ENCODE results near the gene PPP1R1B. TPM values are rescaled to one million over a fixed set of nuclear protein-coding genes. Genes with fewer than 3 reads are reported as not detected.

The PPP1R1B gene
- total and polyA plus RNA-seq, 2 experiments from 2014 or later, result 3.4 to 5.4 TPM

DNA sequence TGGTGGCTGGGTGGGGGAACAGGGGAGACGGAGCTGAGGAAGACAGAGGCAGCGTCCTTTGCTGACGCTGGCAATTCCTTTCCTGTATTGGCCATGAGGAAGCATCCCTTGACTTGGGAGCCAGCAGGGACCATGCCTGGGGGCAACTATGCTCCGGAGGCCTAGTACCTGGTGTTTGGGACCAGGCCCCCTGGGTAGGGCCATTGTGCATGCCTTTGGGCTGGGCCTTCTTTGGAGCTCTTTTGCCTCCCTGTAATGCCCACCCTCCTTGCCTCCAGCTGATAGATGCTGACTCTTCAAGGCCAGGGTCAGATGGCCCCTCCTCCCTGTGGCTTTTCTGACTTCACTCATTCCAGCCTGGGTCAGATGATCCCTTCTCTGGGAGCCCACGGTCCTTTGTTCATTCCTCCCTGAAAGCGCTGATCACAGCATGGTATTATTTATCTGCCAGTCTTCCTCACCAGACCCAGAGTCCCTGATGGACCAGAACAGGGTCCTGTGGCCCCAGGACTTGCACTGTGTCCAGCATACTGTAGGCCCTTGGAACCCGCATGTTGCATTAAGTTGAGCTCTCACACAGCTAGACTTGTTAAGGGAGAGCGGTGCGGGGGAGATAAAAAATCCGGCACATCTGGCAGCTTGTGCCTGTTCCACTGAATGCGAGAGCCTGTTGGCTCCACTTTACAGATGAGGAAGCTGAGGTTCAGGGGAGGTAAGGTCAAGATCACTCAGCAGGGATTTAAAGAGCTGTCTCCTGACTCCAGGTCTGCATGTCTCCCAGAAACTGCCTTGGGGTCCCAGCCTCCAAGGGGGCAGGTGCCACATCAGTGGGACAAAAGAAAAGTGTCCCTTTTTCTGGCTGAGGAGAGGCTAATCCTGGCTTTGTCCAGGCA is 13.1 kb downstream of the PPP1R1B start:
- H3K36me3 ChIP-seq (ENCODE audit: insufficient read depth), result no peaks in the 10 kb centered on the region
- ATAC-seq (peak; percentile 5; the same call in 1 of the 3 replicates), DNase-seq (ENCODE audit: low spot score) (no peak)
- no peaks in the 10 kb centered on the region for H3K27me3 ChIP-seq (ENCODE audit: insufficient read depth)
- no peak overlapping the region for H3K4me3 ChIP-seq
- Mint-ChIP-seq H3K36me3 (ENCODE audit: low read depth) (no peaks in the 10 kb centered on the region; the same call in 2 of the 3 replicates), H3K4me1 (peaks cover 72% of the 10 kb centered on the region), H3K9me3 (no peaks in the 10 kb centered on the region), H3K27me3 (ENCODE audit: insufficient read depth, low read depth, poor library complexity) (peaks cover 16% of the 10 kb centered on the region), H3K4me3 (peak overlapping the region; percentile 15; the same call in 1 of the 3 replicates), H3K27ac (peak overlapping the region; percentile 68)
- peaks cover 22% of the 10 kb centered on the region for H4K20me1 ChIP-seq (replicated peaks; ENCODE audit: insufficient read depth)
- H3K27ac ChIP-seq (ENCODE audit: low read depth), result no peak overlapping the region
- H2AFZ ChIP-seq, result no peak overlapping the region
- H3K79me2 ChIP-seq (replicated peaks; ENCODE audit: insufficient read depth), result peaks cover 62% of the 10 kb centered on the region
- H3F3A ChIP-seq (replicated peaks; ENCODE audit: low read depth), result peaks cover 28% of the 10 kb centered on the region; the same call in 1 of the 2 replicates
- no peaks in the 10 kb centered on the region for H3K9me2 ChIP-seq (ENCODE audit: insufficient read depth)
- peak overlapping the region; percentile 20; the same call in 1 of the 2 replicates for H3K4me2 ChIP-seq
- peaks cover 56% of the 10 kb centered on the region for H3K4me1 ChIP-seq (ENCODE audit: insufficient read depth)
- TF ChIP-seq JUNB (IDR thresholded peaks at IDR 0.05; ENCODE audit: unreplicated experiment) (no peak), ZNF331 (CRISPR knock-in tag; IDR thresholded peaks at IDR 0.05; ENCODE audit: low read depth) (no peak), STAT1 (IDR thresholded peaks at IDR 0.05; ENCODE audit: unreplicated experiment) (no peak), NANOG (IDR thresholded peaks at IDR 0.05; ENCODE audit: borderline replicate concordance) (no peak), CREB1 (CRISPR knock-in tag; IDR thresholded peaks at IDR 0.05; ENCODE audit: low read depth) (no peak), EZH2phosphoT487 (IDR thresholded peaks at IDR 0.05; ENCODE audit: unreplicated experiment) (no peak), EZH2 (IDR thresholded peaks at IDR 0.05; ENCODE audit: low read depth, unreplicated experiment) (no peak), ZNF114 (CRISPR knock-in tag; IDR thresholded peaks at IDR 0.05) (no peak), POLR2AphosphoS5 (IDR thresholded peaks at IDR 0.05; ENCODE audit: low read depth) (no peak)
- TF ChIP-seq, protein P1, sequence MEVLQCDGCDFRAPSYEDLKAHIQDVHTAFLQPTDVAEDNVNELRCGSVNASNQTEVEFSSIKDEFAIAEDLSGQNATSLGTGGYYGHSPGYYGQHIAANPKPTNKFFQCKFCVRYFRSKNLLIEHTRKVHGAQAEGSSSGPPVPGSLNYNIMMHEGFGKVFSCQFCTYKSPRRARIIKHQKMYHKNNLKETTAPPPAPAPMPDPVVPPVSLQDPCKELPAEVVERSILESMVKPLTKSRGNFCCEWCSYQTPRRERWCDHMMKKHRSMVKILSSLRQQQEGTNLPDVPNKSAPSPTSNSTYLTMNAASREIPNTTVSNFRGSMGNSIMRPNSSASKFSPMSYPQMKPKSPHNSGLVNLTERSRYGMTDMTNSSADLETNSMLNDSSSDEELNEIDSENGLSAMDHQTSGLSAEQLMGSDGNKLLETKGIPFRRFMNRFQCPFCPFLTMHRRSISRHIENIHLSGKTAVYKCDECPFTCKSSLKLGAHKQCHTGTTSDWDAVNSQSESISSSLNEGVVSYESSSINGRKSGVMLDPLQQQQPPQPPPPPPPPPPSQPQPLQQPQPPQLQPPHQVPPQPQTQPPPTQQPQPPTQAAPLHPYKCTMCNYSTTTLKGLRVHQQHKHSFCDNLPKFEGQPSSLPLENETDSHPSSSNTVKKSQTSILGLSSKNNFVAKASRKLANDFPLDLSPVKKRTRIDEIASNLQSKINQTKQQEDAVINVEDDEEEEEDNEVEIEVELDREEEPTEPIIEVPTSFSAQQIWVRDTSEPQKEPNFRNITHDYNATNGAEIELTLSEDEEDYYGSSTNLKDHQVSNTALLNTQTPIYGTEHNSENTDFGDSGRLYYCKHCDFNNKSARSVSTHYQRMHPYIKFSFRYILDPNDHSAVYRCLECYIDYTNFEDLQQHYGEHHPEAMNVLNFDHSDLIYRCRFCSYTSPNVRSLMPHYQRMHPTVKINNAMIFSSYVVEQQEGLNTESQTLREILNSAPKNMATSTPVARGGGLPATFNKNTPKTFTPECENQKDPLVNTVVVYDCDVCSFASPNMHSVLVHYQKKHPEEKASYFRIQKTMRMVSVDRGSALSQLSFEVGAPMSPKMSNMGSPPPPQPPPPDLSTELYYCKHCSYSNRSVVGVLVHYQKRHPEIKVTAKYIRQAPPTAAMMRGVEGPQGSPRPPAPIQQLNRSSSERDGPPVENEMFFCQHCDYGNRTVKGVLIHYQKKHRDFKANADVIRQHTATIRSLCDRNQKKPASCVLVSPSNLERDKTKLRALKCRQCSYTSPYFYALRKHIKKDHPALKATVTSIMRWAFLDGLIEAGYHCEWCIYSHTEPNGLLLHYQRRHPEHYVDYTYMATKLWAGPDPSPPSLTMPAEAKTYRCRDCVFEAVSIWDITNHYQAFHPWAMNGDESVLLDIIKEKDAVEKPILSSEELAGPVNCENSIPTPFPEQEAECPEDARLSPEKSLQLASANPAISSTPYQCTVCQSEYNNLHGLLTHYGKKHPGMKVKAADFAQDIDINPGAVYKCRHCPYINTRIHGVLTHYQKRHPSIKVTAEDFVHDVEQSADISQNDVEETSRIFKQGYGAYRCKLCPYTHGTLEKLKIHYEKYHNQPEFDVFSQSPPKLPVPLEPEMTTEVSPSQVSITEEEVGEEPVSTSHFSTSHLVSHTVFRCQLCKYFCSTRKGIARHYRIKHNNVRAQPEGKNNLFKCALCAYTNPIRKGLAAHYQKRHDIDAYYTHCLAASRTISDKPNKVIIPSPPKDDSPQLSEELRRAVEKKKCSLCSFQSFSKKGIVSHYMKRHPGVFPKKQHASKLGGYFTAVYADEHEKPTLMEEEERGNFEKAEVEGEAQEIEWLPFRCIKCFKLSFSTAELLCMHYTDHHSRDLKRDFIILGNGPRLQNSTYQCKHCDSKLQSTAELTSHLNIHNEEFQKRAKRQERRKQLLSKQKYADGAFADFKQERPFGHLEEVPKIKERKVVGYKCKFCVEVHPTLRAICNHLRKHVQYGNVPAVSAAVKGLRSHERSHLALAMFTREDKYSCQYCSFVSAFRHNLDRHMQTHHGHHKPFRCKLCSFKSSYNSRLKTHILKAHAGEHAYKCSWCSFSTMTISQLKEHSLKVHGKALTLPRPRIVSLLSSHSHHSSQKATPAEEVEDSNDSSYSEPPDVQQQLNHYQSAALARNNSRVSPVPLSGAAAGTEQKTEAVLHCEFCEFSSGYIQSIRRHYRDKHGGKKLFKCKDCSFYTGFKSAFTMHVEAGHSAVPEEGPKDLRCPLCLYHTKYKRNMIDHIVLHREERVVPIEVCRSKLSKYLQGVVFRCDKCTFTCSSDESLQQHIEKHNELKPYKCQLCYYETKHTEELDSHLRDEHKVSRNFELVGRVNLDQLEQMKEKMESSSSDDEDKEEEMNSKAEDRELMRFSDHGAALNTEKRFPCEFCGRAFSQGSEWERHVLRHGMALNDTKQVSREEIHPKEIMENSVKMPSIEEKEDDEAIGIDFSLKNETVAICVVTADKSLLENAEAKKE (CRISPR knock-in tag; IDR thresholded peaks at IDR 0.05), result no peak
- TF ChIP-seq, protein P2, sequence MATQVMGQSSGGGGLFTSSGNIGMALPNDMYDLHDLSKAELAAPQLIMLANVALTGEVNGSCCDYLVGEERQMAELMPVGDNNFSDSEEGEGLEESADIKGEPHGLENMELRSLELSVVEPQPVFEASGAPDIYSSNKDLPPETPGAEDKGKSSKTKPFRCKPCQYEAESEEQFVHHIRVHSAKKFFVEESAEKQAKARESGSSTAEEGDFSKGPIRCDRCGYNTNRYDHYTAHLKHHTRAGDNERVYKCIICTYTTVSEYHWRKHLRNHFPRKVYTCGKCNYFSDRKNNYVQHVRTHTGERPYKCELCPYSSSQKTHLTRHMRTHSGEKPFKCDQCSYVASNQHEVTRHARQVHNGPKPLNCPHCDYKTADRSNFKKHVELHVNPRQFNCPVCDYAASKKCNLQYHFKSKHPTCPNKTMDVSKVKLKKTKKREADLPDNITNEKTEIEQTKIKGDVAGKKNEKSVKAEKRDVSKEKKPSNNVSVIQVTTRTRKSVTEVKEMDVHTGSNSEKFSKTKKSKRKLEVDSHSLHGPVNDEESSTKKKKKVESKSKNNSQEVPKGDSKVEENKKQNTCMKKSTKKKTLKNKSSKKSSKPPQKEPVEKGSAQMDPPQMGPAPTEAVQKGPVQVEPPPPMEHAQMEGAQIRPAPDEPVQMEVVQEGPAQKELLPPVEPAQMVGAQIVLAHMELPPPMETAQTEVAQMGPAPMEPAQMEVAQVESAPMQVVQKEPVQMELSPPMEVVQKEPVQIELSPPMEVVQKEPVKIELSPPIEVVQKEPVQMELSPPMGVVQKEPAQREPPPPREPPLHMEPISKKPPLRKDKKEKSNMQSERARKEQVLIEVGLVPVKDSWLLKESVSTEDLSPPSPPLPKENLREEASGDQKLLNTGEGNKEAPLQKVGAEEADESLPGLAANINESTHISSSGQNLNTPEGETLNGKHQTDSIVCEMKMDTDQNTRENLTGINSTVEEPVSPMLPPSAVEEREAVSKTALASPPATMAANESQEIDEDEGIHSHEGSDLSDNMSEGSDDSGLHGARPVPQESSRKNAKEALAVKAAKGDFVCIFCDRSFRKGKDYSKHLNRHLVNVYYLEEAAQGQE (IDR thresholded peaks at IDR 0.05; ENCODE audit: unreplicated experiment), result no peak
- TF ChIP-seq, protein P3, sequence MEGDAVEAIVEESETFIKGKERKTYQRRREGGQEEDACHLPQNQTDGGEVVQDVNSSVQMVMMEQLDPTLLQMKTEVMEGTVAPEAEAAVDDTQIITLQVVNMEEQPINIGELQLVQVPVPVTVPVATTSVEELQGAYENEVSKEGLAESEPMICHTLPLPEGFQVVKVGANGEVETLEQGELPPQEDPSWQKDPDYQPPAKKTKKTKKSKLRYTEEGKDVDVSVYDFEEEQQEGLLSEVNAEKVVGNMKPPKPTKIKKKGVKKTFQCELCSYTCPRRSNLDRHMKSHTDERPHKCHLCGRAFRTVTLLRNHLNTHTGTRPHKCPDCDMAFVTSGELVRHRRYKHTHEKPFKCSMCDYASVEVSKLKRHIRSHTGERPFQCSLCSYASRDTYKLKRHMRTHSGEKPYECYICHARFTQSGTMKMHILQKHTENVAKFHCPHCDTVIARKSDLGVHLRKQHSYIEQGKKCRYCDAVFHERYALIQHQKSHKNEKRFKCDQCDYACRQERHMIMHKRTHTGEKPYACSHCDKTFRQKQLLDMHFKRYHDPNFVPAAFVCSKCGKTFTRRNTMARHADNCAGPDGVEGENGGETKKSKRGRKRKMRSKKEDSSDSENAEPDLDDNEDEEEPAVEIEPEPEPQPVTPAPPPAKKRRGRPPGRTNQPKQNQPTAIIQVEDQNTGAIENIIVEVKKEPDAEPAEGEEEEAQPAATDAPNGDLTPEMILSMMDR (conservative IDR thresholded peaks at IDR 0.05; ENCODE audit: low read depth in 2 of 2), result no peak
- TF ChIP-seq, protein P4, sequence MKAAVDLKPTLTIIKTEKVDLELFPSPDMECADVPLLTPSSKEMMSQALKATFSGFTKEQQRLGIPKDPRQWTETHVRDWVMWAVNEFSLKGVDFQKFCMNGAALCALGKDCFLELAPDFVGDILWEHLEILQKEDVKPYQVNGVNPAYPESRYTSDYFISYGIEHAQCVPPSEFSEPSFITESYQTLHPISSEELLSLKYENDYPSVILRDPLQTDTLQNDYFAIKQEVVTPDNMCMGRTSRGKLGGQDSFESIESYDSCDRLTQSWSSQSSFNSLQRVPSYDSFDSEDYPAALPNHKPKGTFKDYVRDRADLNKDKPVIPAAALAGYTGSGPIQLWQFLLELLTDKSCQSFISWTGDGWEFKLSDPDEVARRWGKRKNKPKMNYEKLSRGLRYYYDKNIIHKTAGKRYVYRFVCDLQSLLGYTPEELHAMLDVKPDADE (IDR thresholded peaks at IDR 0.05), result no peak

Data from GM23338 (cell line).